DOHH2 (cell line): ENCODE results near the gene TRMT61B.

Source experiments
- H3F3A ChIP-seq: fragments of 200-600 bp; sonication (generic), shearing (Covaris generic); 2 replicates; pipeline ENCODE4 v1.6.0; 2016; ENCODE audit warnings: antibody characterized with exemption, mild to moderate bottlenecking; ENCODE audit not compliant: control insufficient read depth, insufficient read depth
- H3K27ac ChIP-seq: fragments of 200-600 bp; sonication (generic); 2 replicates; pipeline ENCODE4 v1.5.1; 2014; ENCODE audit warnings: low read depth, mild to moderate bottlenecking, low read length, moderate library complexity
- H3K27me3 ChIP-seq: fragments of 200-600 bp; sonication (generic); 2 replicates; pipeline ENCODE4 v1.6.1; 2014; ENCODE audit warnings: mild to moderate bottlenecking, low read length, mixed read lengths; ENCODE audit not compliant: control insufficient read depth
- H3K36me3 ChIP-seq: fragments of 200-600 bp; sonication (generic); 2 replicates; pipeline ENCODE4 v1.6.1; 2014; ENCODE audit warnings: mild to moderate bottlenecking, low read length, moderate library complexity, mixed read lengths; ENCODE audit not compliant: control insufficient read depth
- H3K4me1 ChIP-seq: fragments of 200-600 bp; sonication (generic); 2 replicates; pipeline ENCODE4 v1.6.1; 2014; ENCODE audit warnings: mild to moderate bottlenecking, low read length, mixed read lengths; ENCODE audit not compliant: control insufficient read depth
- H3K4me2 ChIP-seq: fragments of 200-600 bp; sonication (generic); 2 replicates; pipeline ENCODE4 v1.6.0; 2014; ENCODE audit warnings: mild to moderate bottlenecking, low read length, moderate library complexity
- H3K4me3 ChIP-seq: fragments of 200-600 bp; sonication (generic); 2 replicates; pipeline ENCODE4 v1.5.1; 2014; ENCODE audit warnings: mild to moderate bottlenecking, low read length, mixed read lengths
- H3K79me2 ChIP-seq: fragments of 200-600 bp; sonication (generic); 2 replicates; pipeline ENCODE4 v1.6.1; 2014; ENCODE audit warnings: mild to moderate bottlenecking, low read length, mixed read lengths; ENCODE audit not compliant: control insufficient read depth
- H3K9me2 ChIP-seq: fragments of 200-600 bp; sonication (generic); replicated peaks from 2 replicates; pipeline ENCODE4 v1.6.1; 2014; ENCODE audit warnings: mild to moderate bottlenecking, low read length, mixed read lengths; ENCODE audit not compliant: control insufficient read depth
- H3K9me3 ChIP-seq: fragments of 200-600 bp; sonication (generic); 2 replicates; pipeline ENCODE4 v1.6.1; 2014; ENCODE audit warnings: antibody characterized with exemption, low read length, mixed read lengths; ENCODE audit not compliant: control insufficient read depth, insufficient read depth
- H4K20me1 ChIP-seq: fragments of 200-600 bp; sonication (generic); 2 replicates; pipeline ENCODE4 v1.6.0; 2014; ENCODE audit warnings: low read depth, mild to moderate bottlenecking, antibody characterized with exemption, low read length, moderate library complexity; ENCODE audit not compliant: control insufficient read depth, insufficient read depth
- EZH2phosphoT487 ChIP-seq: fragments of 200-600 bp; sonication (generic); IDR thresholded peaks from 2 replicates; pipeline ENCODE4 v1.6.1; 2017; ENCODE audit warnings: borderline replicate concordance, mild to moderate bottlenecking, antibody characterized with exemption, low read length, moderate library complexity, mixed read lengths
- TF ChIP-seq, protein P1 (sequence below): fragments of 200-600 bp; sonication (generic); IDR thresholded peaks from one replicate; pipeline ENCODE4 v1.5.1; 2014; ENCODE audit warnings: antibody characterized with exemption, mild to moderate bottlenecking, low read depth, low read length; ENCODE audit not compliant: poor library complexity, severe bottlenecking

Gene TRMT61B

GRCh38 chr2:28905533-28905932, 35.4 kb upstream of the TRMT61B start:
- Histone ChIP-seq H3K79me2 (peaks cover 99% of the 10 kb centered on the region), H3K4me2 (no peak overlapping the region), H3K9me3 (no peaks in the 10 kb centered on the region), H3K9me2 (no peaks in the 10 kb centered on the region), H3F3A (peaks cover 16% of the 10 kb centered on the region; the same call in 1 of the 2 replicates), H3K36me3 (peaks cover 98% of the 10 kb centered on the region), H3K4me3 (no peak overlapping the region), H3K27ac (no peak overlapping the region), H3K4me1 (no peaks in the 10 kb centered on the region), H4K20me1 (peaks cover 42% of the 10 kb centered on the region), H3K27me3 (no peaks in the 10 kb centered on the region)
- TF ChIP-seq, protein P1, sequence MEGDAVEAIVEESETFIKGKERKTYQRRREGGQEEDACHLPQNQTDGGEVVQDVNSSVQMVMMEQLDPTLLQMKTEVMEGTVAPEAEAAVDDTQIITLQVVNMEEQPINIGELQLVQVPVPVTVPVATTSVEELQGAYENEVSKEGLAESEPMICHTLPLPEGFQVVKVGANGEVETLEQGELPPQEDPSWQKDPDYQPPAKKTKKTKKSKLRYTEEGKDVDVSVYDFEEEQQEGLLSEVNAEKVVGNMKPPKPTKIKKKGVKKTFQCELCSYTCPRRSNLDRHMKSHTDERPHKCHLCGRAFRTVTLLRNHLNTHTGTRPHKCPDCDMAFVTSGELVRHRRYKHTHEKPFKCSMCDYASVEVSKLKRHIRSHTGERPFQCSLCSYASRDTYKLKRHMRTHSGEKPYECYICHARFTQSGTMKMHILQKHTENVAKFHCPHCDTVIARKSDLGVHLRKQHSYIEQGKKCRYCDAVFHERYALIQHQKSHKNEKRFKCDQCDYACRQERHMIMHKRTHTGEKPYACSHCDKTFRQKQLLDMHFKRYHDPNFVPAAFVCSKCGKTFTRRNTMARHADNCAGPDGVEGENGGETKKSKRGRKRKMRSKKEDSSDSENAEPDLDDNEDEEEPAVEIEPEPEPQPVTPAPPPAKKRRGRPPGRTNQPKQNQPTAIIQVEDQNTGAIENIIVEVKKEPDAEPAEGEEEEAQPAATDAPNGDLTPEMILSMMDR: no peak
- no peak for TF ChIP-seq EZH2phosphoT487

DNA sequence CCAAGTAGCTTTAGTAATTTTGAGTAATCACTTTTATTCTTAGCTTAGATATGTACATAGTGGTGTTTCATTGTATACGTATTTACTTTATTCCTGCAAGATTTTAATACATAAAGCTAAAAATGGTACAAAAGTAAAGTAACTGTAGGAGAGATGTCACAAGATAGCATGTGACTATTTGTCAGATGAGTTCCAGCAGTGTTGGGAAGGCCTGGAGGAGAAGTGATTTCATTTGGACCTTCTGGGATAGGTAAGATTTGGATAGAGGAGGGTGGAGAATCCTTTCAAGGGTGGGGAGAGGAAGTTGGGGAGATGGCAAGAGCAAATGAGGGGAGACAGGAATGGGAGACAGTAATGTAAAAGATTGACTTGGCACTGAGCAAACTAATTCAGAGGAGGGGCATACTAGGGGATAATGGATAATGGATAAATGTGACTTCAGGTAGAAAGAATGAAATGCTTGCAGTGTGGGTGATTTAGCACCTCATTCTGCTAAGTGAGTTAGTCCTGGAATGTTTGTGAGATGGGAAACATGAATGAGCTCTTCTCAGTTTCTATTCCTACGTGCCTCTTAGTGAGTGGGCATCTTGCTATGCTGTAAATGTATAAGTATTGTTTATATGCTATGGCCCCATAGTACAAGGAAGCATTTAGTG, 34.8 kb upstream of the TRMT61B start:
- peaks cover 41% of the 10 kb centered on the region for H4K20me1 ChIP-seq
- H3K36me3 ChIP-seq: peaks cover 99% of the 10 kb centered on the region
- H3K27ac ChIP-seq: no peak overlapping the region
- no peaks in the 10 kb centered on the region for H3K4me1 ChIP-seq
- no peak overlapping the region for H3K4me3 ChIP-seq
- H3K27me3 ChIP-seq: no peaks in the 10 kb centered on the region
- peaks cover 11% of the 10 kb centered on the region; the same call in 1 of the 2 replicates for H3F3A ChIP-seq
- TF ChIP-seq, protein P1: no peak
- no peak for TF ChIP-seq EZH2phosphoT487
- H3K9me3 ChIP-seq: no peaks in the 10 kb centered on the region
- H3K9me2 ChIP-seq: no peaks in the 10 kb centered on the region
- H3K4me2 ChIP-seq: no peak overlapping the region
- peaks cover 100% of the 10 kb centered on the region for H3K79me2 ChIP-seq

- Histone ChIP-seq H3K36me3 (peaks cover 99% of the 10 kb centered on the region), H3K79me2 (peaks cover 100% of the 10 kb centered on the region), H3K4me1 (peaks cover 2% of the 10 kb centered on the region), H3K4me2 (no peak overlapping the region), H3F3A (peaks cover 10% of the 10 kb centered on the region; the same call in 1 of the 2 replicates), H3K27me3 (no peaks in the 10 kb centered on the region), H3K9me3 (no peaks in the 10 kb centered on the region), H3K4me3 (no peak overlapping the region), H4K20me1 (peaks cover 47% of the 10 kb centered on the region), H3K27ac (no peak overlapping the region), H3K9me2 (no peaks in the 10 kb centered on the region)
- TF ChIP-seq EZH2phosphoT487: no peak
- TF ChIP-seq, protein P1: no peak
Measured at GRCh38 chr2:28904295-28904694, 34.2 kb upstream of the TRMT61B start.
